Forelimb muscle (tissue), 1 donor: Measurements from ENCODE around the gene GRK4. TPM values are rescaled to one million over a fixed set of nuclear protein-coding genes. Genes with fewer than 3 reads are reported as not detected.
"Not testable (repeated sequence)": the region's sequence is repeated elsewhere in the genome, so short reads cannot be mapped to it uniquely, and the experiment has no call there.

Experiments used
- DNase-seq: peaks from one replicate; pipeline ENCODE4 v3.0.0-alpha.2; 2013; ENCODE audit warnings: low read depth
- polyA plus RNA-seq: library from polyadenylated mRNA; unstranded; fragments of 120-200 nt; gene quantifications from one replicate; pipeline ENCODE4 v1.2.1, GENCODE V29; 2013; ENCODE audit not compliant: insufficient read length

Gene GRK4
- polyA plus RNA-seq, 1 donor = 12.0 TPM

DNA sequence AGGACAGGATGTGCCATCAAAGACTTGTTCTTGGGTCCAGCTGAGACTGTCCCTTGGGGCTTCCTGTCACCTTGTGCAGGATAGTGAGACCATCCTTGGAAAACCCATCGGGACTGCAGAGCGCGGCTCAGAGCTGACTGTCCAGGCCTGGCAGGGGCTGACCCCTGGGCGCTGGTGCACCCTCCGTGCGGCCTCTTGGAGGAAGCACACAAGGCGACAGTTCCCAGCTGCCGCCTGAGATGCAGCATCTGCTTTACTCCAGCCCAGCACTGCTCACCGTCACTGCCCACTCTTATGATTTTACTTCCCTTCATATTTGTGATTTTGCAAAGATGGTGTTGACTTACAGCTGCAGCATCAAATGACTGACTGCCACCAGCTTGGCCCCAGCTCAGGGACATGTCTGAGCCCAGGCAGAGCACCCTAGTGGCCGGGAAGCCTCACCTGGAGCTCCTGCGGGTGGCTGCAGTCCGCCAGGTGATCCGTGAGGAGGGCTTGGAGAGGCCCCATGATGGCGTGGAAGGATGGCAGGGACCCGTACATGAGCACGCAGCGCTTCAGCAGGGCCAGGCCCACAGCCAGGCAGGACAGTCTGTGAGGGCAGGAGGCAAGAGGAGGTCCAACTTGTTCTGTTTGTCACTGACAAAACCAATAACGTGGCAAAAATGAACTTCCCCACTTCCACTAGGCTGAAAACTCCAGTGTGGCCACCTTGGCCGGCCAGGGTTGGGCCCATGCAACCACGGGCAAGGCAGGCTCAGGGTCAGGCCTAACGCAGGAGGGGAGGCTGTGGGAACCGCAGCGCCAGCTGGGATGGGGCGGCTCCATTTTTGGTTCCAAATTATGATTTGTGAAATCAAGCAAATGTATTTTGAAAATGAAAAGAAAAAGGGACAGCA is 22.0 kb upstream of the GRK4 start:
- no peak for DNase-seq

DNA sequence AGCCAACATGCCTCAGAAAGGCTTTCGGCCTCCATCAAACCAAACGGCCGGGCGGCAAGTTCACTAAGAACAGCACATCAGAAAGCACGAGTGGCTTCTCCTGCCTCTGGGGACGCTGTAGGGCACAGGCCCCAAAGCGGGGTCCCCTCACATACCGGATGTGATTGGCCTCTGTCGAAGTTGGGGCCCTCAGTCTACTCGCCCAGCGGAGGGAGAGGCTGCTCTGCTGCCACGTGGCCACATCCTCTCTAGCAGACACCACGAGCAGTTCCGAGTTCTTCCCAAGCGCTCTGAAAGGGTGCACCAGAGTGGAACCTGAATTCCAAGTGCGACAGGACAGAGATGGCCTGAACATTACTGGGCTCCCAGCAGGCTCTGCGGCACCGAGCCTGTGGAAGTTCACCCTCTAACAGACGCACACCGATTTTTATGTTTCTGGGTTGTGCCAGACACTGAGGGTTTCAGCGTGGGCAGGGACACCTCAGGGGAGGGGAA is 21.3 kb upstream of the GRK4 start:
- DNase-seq = no peak

DNA sequence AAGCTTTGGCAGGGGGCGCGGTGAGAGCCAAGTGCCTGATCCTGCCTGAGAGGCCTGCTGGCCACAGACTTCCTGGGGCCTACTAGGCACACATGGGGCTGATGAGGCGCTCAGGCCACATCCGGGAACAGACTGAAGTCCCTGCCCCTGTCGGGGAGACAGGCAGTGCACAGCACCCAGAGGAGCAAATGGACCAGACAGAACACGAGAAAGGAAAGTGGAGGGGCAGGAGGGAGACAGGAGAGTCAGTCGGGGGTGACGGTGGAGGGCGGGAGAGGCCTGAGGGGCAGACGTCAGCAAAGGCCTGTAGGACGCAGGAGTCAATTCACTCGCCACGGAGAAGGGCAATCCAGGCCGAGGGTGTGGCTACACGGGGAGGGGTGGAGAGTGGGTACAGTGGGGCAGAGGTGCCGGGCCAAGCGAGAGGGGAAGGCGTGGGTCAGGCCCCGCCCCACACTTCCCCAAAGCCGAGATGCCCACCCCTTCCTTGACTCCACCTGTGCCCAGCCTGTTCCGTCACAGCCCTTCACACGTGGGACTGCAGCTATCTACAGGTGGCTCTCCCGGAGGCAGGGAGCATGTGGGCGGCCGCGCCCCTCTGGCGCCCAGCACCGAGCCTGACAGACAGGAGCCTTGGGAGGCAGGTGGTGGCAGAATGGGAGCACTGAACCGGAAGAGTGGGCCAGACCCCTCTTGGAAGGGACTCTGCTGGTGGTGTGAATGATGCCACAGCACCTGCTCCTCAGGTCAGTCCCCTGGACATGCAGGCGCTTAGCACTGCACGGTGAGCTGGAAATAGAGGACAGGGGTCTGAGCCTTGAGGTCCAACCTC is 20.6 kb upstream of the GRK4 start:
- no peak for DNase-seq

DNA sequence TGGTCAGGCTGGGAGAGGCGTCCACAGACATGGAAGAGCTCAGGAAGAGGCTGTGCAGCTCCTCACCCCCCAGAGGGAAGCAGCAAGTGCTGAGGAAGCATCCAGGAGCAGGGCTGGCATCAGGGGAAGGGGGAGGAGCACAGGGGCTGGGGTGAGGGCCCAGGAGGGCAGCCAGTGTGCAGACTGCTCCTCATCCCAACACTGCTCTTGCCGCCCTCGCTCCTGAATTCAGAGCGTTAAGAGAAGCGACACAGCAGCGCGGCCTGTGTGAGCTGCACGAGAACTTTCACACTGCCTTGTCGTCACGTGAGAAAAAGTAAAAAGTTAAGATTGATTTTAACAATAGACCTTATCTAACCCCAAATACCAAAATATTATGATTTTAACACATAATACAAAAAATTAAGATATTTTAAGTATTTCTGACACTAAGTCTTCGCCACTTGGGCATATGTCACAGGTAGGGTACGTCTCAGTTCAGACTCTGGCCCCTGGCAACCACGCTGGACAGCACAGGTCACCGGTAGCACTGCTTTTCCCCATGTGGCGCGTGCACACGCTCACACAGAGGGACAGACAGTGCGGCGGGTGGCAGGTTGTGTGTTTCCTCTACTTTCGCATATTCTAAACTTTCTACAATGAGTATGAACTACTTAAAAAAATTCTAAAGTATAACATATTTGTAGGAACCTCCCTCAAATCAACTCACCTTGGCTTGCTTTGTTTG is 19.8 kb upstream of the GRK4 start:
- DNase-seq = no peak

DNA sequence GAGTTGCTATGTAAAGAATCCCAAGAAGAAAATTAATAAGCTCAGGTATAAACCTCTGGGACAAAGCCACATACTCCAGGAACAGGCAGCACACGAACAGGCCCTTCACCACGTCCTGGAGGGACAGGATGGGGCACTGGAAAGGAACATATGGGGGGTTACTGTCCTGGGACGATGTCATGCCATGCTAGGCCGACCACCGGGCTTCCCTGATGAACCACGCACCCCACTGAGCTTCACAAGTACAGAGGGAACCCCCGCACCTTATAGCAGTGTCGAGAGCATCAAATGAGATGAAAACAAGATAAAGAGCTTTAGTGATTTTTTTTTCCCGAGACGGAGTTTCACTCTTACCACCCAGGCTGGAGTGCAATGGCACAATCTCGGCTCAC is 19.3 kb upstream of the GRK4 start:
- no peak for DNase-seq

DNA sequence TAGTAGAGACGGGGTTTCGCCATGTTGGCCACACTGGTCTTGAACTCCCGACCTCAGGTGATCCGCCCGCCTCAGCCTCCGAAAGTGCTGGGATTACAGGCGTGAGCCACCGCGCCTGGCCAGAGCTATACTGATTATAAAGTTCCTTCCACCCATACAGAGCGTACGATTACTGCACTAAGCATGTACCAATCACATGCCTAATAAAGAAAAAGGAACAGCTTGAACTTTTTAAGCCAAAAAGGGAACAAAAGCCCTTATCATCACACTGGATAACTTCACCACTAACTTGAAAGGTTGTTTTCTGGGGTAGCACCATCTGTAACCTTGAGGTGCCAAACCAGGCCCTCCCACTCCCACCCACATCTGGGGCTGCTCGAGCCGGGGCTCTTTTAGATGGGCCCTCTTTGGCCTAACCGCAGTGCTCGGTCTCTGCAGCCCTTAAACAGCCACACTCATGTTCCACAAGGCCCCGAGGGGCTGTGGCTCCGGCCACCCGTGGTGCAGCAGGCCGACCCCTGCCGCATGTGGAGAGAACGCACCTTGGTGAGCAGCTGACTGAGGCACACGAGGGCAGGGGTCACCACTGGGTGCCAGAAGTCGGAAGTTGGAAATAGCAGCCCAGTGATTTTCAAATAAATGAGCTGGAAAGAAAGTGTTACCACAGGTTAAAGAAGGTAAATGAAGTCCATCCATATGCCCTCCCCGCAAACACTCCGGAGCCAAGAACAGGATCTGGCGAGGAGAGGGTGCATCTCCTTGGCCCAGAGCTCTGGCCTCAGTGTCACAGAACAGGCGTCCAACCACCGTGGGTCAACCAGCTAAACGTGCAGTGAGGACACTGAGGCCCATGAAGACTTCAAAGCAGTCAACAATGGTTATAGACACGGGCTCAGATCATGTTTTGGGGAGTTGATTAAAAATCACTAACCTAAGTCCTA is 18.5 kb upstream of the GRK4 start:
- no peak for DNase-seq

DNA sequence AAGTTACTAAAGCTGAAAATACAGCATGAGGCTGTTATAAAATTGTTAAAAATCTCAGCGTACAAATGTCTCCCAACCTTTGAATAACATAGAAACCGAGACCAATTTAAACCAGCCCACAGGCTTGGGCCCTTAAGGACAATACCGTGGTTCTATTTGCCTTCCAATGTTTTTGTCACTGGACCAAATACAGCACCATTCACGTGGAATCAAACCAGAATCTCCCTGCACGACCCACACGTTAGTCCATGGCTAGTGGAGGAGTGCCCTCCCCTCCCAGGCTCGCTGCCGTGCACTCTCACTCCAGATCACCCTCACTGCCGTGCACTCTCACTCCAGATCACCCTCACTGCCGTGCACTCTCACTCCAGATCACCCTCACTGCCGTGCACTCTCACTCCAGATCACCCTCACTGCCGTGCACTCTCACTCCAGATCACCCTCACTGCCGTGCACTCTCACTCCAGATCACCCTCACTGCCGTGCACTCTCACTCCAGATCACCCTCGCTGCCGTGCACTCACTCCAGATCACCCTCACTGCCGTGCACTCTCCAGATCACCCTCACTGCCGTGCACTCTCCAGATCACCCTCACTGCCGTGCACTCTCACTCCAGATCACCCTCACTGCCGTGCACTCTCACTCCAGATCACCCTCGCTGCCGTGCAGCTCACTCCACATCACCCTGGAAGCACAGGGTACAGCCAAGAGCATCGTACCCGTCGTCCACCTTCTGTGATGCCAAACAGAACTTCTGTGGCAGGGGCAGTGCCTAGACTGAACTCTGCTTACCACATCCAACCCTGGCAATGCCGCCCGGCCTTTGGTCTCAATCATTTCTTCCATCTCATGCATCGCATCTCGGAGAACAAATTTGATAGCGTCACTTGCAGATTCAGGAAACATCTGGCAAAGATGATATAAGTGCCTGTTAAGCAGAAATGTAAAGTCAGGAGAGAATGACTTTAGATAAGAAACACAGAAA is 17.5 kb upstream of the GRK4 start:
- not testable (repeated sequence) for DNase-seq

DNA sequence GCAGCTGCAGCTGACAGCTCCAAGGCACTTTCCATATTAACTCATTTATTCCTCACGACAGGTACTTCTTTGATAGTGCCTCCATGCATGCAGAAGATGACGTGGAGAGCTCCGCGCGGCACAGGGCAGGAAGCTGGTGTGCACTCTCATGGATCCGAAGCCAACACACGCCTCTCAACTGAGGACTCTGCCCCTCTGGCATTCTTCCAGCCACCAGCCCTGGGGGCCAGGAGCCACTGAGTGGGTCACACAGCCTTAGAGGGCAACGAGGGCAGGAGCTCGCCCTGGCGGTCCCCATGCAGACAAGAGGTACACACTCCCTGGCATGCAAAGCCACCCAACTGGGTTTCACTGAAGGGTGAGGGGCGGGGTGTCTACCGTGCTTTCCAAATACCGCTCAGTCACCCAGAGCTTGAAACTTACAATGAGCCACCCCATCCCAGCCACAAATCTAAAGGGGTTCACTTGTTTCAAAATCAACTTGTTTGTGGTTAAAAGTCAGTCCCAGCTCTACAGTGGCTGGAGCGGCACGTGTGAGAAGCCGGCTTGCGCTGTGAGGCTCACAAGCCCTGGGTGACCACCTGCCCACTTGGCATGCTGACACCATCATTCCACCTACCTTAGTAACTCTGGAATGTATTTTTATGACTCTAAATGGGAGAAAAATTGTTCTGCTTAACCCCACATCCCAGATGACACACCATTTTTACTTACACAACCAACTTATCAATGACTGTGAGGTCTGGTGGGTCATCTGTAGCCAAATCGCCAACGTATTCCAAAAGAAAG is 16.4 kb upstream of the GRK4 start:
- no peak for DNase-seq

DNA sequence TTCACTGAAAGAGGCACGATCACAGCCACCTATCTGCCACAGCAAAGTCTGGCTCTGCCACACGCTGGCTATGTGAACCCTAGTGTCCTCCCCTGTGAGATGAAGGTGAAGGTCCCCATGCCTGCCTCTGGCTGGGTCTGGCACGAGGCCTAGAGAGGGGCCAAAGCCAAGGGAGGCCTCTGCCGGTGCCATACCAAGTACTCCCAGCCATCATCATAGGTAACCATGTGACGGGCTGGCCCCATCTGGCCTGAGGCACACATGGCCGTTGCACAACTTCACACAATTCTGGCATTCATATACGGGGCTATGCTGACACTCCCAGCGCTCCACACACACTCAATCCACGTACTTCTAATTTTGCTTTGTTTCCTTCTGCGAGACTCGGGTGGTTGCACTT is 15.4 kb upstream of the GRK4 start:
- DNase-seq = no peak

DNA sequence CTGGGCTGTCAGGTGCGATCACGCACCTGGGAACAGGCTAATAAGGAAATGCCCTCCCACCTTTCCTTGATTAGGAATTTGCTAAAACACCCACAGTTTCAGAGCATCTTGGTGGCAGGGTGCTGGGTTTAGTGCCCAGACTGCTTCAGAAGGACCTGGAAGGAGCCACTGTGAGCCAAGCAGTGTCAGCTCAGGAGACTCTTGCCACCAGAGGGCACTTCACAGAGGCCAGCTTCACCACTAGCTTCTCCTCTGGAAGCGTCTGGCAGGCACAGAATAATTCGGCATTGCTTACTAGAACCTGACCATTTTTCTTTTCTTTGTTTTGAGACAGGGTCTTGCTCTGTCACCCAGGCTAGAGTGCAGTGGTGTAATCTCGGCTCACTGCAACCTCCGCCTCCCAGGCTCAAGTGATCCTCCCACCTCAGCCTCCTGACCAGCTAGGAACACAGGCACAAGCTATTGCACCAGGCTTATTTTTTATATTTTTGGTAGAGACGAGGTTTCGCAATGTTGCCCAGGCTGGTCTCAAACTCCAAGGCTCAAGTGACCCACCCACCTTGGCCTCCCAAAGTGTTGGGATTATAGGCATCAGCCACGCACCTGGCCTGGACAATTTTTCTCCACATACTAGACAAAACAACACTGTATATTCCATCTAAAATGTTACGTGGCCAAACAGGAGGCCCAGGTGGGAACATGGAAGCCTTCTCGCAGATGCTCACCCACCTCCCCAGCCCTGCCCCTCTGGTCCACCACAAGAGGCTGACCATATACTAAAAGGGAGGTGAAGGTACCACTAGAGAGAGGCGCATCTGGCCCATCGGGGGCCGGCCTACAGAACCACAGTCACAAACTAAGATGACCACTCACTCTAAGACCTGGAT is 14.2 kb upstream of the GRK4 start:
- DNase-seq = no peak

DNA sequence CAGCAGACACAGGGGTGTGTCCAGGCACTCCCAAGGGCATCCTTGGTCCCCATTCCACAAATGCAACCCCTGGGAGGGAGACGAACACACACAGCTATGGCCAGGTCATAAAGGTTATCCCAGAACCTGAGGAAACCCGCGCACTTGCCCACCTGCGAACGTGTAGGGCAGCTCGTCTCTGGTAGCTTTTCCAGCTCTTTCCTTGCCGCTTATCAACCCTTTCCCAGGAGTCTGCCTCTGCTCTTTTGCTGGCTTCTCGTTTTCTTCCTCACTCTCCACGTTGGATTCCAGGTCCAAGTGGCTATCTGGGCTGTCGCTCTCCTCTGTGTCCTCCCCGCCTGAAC is 13.6 kb upstream of the GRK4 start:
- DNase-seq = no peak

DNA sequence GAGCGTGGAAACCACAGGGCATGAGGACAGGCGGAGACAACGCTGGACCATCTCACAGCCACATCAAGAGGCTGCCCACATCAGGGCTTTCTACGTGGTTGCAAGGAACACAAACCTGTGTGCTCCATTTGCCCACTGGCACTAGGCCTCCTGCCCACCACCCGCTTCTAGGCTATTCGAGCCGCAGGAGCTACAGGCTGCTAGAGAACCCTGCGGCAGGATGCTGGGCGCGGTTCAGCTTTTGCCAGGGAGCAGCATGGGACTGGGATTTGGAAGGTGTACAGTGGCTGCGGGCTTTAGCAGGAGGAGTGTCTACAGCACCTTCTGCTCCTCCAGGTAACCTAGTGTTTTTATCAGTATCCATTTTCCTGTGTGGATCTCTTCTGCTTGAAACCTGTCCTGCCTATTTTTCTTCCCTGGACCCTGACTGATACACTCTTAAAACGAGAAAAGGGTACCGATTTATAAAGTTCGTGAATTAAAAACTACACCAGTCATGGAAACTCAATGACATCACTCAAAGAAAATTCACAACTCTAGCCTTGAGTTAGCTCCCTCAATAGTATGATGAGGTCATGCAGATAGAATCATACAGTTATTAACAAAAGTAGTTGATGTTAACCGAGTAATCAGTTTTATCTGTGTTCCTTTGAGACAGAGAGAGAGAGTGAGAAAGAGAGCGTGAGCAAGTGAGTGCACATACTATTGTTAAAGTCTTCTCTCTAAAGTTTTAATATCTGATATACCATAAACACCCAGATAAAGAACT is 13.0 kb upstream of the GRK4 start:
- DNase-seq = no peak

DNA sequence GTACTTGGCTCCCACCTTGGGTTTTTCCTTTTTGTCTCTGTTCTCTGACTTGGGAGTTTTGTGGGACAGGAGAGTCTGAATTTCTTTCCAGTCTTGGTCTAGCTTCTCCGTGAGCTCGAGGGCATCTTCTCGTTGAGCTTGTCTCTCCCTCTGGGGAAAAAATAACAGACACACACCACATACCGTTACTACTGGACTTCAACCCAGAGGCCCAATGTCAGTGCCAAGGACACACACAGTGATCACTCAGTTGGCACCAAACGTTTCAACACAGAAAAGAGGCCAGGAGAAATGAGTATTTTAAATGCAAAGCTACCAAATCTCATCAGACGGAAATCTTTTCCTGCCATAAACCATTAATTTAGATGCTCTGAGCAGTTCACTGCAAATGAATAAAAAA is 9.9 kb upstream of the GRK4 start:
- DNase-seq = no peak

DNA sequence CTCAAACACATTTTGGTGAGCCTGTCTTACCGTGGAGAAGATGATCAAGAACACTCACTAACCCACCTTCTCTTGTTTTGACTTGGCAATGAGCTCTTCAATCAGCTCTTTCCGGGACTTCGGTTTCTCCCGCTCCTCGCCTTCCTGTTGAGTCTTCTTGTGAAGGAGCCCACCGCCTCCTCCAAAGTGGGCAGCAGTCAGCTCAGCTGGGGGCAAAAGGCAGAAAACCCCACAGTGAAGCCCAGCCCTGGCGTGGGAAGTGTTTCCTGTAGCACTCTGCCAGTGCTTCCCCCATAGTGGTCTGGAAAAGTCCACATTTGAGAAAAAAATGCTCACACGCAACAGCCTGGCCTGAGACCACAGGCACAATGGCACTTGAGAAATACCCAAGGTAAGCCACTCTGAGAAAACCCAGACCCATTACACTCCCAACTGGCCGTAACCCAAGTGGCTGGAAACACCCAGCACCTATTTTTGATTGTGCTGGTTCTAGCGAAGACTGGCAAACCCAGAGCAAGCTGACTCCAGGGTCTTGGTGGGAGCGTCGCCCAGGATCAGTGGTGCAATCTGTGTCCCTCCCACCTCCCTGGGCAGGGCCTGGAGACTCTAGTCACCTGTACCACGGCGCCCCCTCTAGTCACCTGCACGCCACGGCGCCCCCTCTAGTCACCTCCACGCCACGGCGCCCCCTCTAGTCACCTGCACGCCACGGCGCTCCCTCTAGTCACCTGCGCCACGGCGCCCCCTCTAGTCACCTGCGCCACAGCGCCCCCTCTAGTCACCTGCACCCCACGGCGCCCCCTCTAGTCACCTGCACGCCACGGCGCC is 8.8 kb upstream of the GRK4 start:
- DNase-seq = no peak

DNA sequence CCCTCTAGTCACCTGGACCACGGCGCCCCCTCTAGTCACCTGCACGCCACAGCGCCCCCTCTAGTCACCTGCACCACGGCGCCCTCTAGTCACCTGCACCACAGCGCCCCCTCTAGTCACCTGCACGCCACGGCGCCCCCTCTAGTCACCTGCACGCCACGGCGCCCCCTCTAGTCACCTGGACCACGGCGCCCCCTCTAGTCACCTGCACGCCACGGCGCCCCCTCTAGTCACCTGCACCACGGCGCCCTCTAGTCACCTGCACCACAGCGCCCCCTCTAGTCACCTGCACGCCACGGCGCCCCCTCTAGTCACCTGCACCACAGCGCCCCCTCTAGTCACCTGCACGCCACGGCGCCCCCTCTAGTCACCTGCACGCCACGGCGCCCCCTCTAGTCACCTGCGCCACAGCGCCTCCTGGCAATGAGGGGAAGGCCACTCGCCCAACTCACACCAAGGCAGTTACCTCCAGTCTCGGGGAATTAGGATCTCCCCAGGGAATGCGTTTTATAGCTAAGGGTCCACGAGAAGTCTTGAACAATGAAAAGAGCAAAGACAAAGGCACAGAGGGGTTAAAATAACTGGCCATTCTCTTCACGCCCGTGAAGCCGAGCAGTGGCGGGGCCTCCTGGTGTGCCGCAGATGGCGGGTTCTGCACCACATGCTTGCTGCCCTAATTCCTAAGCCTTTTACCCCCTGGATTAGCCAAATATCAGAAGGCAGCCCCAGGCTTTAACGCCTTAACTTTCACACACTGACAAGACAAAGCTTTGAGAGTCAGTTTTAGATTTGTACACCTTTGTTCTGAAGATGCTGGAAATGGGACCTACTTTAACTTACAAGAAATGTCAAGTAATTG is 8.0 kb upstream of the GRK4 start:
- not testable (repeated sequence) for DNase-seq
